ENCODE data around the gene C1QBP. TPM values are rescaled to one million over a fixed set of nuclear protein-coding genes. Genes with fewer than 3 reads are reported as not detected.

The C1QBP gene
- total RNA-seq, 1 donor from 2014 or later, result 108 TPM

GRCh38 chr17:5416901-5417300 lies 22.1 kb downstream of the C1QBP start:
- H3K27me3 Mint-ChIP-seq, result no peaks in the 10 kb centered on the region
- DNase-seq (ENCODE audit: low spot score, unreplicated experiment), result no peak
- H3K9me3 Mint-ChIP-seq (ENCODE audit: low read depth), result no peaks in the 10 kb centered on the region
- TF ChIP-seq CTCF (IDR thresholded peaks at IDR 0.05; ENCODE audit: unreplicated experiment), result no peak
- H3K4me3 Mint-ChIP-seq (ENCODE audit: low read depth), result peak overlapping the region; percentile 38
- no peak overlapping the region for H3K27ac Mint-ChIP-seq
- H3K36me3 Mint-ChIP-seq (ENCODE audit: insufficient read depth), result peaks cover 13% of the 10 kb centered on the region
- peaks cover 21% of the 10 kb centered on the region for H3K4me1 Mint-ChIP-seq (ENCODE audit: low read depth)

DNA sequence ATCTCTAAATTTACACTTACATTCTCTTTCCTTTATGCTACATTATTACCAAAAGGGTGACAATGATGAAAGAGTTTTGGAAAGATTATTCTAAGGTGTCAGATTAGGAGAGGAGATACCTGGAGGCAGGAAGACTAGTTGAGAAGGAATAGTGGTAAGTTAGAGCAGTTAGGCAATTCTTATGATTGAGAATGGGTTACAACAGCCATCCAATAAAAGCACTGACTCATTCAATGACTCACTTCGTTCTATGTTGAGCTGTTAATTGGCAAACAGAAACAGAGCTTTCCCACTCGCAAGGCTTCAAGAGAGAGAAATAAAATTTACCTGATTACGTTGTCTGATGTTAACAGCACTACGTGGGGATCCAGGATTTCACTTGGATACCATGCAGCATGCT lies 25.3 kb downstream of the C1QBP start:
- H3K4me1 Mint-ChIP-seq (ENCODE audit: low read depth), result peaks cover 5% of the 10 kb centered on the region
- H3K27me3 Mint-ChIP-seq, result no peaks in the 10 kb centered on the region
- H3K9me3 Mint-ChIP-seq (ENCODE audit: low read depth), result no peaks in the 10 kb centered on the region
- H3K27ac Mint-ChIP-seq, result no peak overlapping the region
- H3K4me3 Mint-ChIP-seq (ENCODE audit: low read depth), result no peak overlapping the region
- H3K36me3 Mint-ChIP-seq (ENCODE audit: insufficient read depth), result peaks cover 21% of the 10 kb centered on the region
- no peak for DNase-seq (ENCODE audit: low spot score, unreplicated experiment)
- no peak for TF ChIP-seq CTCF (IDR thresholded peaks at IDR 0.05; ENCODE audit: unreplicated experiment)

DNA sequence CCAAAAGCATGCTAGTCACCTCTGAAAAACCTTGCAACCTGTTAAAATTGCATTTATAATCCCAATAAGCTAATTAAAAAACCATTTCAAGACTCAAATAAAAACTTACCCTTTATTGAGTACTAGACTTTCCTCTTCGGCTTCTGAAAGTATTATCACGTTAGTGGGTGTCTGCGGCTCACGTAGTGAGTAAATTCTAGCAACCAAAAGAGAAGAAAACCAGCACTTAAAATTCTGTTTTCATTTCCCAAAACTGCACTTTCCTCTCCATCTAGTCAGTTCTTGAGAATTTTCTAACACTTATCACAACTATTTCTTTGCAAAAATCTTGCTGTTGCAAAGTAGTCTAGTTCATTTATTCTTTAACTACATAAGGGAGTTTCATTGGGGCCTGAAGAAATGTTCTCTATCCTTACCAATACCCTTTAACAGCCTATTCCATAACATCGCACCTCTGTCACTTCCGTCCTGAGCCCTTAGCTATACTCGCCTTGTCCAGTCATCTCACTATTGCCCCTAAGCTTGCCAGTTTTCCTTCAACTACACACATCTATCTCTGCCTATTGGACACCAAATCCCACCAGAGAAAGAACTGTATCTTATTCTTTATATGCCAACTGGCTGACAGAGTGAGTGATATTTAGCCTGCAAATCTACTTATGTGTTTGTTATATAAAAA lies 28.2 kb downstream of the C1QBP start:
- Mint-ChIP-seq H3K27me3 (no peaks in the 10 kb centered on the region), H3K27ac (no peak overlapping the region), H3K36me3 (ENCODE audit: insufficient read depth) (peaks cover 23% of the 10 kb centered on the region), H3K9me3 (ENCODE audit: low read depth) (no peaks in the 10 kb centered on the region), H3K4me3 (ENCODE audit: low read depth) (no peak overlapping the region), H3K4me1 (ENCODE audit: low read depth) (no peaks in the 10 kb centered on the region)
- no peak for TF ChIP-seq CTCF (IDR thresholded peaks at IDR 0.05; ENCODE audit: unreplicated experiment)
- no peak for DNase-seq (ENCODE audit: low spot score, unreplicated experiment)

DNA sequence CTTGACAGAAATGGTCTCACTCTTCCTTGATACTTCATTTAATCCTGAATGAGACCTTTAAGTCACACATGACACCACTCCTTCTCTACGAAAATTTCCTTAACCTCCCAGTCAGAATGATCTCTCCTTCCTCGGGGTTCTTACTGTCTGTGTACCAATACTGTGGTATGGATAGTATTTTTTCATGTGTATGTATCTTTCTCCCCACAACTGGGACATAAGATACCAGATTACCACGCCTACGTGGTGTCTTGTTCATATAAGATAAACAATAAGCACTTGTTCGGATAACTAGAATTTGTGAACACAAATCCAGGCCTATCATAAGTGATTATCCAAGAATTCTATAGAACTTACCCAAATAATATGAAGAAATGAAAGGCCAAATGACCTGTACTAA lies 30.8 kb downstream of the C1QBP start:
- H3K9me3 Mint-ChIP-seq (ENCODE audit: low read depth), result no peaks in the 10 kb centered on the region
- no peak for TF ChIP-seq CTCF (IDR thresholded peaks at IDR 0.05; ENCODE audit: unreplicated experiment)

DNA sequence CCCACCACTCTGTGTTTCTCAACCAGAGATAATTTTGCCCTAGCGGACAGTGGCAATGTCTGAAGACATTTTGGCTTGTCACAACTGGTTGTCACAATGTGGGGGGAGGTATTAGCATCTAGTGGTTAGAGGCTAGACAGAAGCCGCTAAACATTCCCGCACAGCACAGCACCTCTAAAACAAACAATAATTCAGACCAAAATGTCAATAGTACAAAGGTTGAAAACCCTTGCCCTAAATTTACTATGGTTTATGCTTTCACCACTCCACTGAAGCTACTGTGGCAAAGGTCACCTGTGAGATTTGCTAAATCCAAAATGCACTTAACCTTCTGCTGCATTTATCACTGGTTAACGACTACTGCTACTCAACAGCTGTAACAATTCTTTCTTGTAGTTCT lies 33.6 kb downstream of the C1QBP start:
- Mint-ChIP-seq H3K27ac (no peak overlapping the region), H3K4me3 (ENCODE audit: low read depth) (no peak overlapping the region), H3K9me3 (ENCODE audit: low read depth) (no peaks in the 10 kb centered on the region), H3K4me1 (ENCODE audit: low read depth) (no peaks in the 10 kb centered on the region), H3K27me3 (no peaks in the 10 kb centered on the region), H3K36me3 (ENCODE audit: insufficient read depth) (peaks cover 26% of the 10 kb centered on the region)
- TF ChIP-seq CTCF (IDR thresholded peaks at IDR 0.05; ENCODE audit: unreplicated experiment), result no peak
- no peak for DNase-seq (ENCODE audit: low spot score, unreplicated experiment)

More for the DNA sequence above, 30.8 kb downstream of the C1QBP start:
- Mint-ChIP-seq H3K27me3 (no peaks in the 10 kb centered on the region), H3K4me3 (ENCODE audit: low read depth) (no peak overlapping the region), H3K4me1 (ENCODE audit: low read depth) (no peaks in the 10 kb centered on the region), H3K27ac (no peak overlapping the region), H3K36me3 (ENCODE audit: insufficient read depth) (peaks cover 30% of the 10 kb centered on the region)
- no peak for DNase-seq (ENCODE audit: low spot score, unreplicated experiment)
